HG02759 (cell line): ENCODE results near the gene PIGR.

Source experiments
- ATAC-seq: cut with Tn5 transposase; IDR thresholded peaks from one replicate; pipeline ENCODE4 v1.9.1; 2021; ENCODE audit warnings: mild to moderate bottlenecking, moderate library complexity; ENCODE audit not compliant: unreplicated experiment

The PIGR gene, protein sequence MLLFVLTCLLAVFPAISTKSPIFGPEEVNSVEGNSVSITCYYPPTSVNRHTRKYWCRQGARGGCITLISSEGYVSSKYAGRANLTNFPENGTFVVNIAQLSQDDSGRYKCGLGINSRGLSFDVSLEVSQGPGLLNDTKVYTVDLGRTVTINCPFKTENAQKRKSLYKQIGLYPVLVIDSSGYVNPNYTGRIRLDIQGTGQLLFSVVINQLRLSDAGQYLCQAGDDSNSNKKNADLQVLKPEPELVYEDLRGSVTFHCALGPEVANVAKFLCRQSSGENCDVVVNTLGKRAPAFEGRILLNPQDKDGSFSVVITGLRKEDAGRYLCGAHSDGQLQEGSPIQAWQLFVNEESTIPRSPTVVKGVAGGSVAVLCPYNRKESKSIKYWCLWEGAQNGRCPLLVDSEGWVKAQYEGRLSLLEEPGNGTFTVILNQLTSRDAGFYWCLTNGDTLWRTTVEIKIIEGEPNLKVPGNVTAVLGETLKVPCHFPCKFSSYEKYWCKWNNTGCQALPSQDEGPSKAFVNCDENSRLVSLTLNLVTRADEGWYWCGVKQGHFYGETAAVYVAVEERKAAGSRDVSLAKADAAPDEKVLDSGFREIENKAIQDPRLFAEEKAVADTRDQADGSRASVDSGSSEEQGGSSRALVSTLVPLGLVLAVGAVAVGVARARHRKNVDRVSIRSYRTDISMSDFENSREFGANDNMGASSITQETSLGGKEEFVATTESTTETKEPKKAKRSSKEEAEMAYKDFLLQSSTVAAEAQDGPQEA

DNA sequence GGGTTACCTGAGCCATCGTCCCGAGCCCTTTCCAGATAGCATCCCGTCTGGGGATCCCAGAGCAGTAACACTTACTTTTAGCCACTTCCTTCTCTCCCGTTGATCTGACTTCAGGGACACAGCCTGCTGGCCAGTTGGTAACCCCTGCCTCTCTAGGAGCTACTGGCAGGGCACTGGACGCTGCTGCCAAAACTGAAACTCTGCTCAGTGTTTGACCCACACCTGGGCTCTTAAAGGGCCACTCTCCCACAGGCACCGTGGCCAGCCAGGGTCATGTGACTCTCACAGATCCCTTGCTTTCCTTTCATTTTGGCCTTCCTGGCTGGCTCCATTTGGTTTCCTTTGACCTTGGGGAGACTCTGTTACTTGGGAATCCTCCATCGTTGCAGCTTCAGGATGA, at the start of gene PIGR:
Gene PIGR (minus strand): TSS at position 206 of the 400 bp plus-strand sequence. CDS start 5,935 bp downstream, outside the sequence.
- ATAC-seq = no peak

DNA sequence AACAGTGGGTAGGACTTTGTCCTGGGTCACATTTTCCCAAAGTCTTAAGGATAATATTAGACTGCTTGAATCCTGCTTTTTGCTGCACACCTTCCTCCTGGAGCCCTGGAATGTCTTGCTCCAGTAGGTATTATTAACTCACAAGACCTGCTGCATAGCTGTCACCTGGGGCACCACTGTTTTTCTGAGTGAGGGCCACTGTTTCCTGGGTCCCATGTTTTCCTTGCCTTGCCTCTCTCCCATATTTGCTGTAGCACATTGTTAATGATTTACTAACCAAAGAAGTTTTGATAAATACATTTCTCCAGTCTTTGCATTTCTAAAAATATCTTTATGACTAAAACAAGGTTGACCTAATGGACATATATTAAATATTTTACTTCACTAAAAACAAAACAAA, 46.5 kb upstream of the PIGR start:
- no peak for ATAC-seq

DNA sequence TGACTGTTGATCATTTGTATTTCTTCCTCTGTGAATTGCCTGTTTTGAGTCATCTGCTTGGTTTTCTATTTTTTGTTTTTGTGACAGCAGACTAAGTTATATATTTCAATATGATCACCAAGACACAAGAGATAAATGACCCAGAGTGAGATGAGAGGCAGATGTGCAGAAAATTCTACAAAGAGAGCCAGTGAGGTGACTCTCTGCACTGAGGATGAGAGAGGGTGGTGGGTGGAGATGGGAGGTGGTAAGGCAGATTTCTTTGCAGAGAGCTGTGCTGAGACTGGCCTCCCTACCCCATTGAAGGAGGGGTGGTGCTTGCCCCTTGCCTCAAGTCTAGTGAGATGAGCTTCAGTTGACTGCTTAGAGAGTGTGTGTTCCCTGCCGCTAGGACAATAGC, 41.6 kb upstream of the PIGR start:
- no peak for ATAC-seq

DNA sequence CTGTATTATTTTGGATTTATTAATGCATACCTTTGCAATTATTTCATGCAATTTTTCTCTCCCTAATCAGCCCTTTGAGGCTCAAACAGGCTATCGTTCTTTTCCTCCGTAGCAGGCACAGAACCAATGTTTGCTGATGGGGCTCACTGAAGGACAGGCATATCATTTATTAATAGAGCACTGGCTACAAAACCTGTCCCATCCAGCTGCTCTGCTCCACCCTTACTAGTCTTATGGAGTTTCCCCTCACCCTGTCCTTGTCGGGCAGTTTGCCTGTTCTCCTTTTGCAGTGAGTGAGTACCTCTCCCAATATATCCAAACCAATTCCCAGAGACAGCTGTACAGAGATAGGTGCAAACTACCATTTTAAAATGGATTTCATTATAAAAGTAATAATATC, 40.6 kb upstream of the PIGR start:
- ATAC-seq = no peak

DNA sequence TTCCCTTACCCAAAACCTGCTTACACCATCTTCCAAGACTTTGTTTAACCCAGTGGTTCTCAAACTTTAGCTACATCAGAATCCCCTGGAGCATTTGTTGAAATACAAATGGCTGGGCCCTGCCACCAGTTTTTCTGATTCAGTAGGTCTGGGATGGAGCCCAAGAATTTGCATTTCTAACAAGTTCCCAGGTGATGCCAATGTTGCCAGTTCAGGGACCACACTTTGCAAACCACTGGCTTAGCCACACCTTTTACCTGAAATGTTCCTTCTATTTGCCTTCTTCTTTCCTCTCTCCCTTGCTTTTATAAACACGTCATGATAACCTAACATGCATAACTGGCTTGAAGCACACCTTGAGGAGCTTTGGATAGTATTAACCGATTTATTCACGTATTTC, 40.1 kb upstream of the PIGR start:
- no peak for ATAC-seq

DNA sequence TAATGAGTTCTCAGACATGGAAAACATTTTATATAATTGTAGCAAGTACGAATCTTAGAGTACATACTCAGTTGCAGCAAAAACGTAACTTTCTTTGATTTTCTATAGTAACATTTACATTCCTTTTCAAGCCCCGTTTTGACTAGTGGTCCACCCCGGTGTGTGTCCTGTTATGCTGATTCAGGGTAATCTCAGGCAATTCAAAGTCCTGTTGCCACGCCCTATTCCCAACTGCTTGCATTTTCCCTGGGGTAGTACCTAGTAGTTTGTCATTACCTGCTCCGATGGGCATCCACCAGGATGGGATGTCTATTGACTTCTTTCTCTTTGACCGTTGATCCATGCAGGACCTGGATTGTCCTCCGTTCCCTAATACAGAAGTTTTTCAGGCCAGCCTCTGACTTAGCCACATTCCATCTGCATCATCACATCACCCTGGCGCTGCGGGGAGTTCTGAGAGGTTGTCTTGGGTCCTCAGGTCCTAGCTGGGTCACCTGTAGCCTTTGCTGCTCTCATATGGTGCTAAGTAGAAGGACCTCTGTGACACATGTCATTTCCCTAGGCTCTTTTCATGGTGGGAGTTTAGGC, 39.0 kb upstream of the PIGR start:
- no peak for ATAC-seq

DNA sequence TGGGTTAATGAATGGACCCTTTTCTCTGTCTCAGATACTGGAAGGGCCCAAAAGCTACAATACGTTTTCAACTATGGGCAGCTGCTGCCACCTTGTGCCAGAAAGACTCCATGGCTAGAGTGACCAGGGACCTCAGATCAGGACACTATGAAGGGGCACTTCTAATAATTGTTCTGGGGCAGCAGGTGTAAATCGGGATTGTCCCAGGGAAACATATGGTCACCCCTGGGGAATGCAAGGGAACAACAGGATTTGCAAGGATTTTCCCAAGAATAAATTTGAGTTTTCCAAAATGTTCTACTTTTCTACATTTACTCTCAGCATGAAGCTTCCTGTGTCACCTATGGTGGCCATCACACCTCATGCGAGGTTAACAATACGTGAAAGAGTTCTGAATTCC, 36.0 kb upstream of the PIGR start:
- peak; percentile 68 for ATAC-seq

DNA sequence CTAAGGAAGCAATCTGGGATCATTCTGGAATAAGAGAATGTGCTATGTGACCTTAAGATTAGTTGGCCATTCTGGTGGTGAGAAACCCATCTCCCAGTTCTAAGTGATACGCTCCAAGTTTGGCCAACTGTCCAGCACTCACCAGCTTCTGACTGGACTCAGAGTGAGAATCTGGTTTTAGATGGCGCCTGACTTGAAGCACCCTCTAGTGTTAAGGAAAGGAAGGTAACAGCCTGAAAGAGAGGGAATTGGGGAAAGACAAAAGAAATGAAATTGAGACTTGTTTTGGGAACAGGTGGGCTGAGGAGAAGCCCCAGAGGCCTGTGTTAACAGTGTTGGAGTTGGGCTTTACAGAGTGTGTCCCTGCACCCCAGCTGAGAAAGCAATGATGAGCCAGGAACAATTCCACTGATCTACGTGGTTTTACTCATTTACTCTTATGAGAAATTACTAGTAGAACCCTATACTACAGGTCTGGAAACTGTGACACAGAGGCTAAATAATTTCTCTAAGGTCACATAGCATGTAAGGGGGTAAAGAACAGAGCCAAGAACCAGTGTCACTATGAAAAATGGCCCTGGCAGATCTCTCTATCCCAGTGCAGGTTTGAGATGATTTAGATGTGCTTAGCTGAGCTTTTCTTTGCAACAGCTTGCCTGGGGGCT, 33.2 kb upstream of the PIGR start:
- ATAC-seq = no peak

DNA sequence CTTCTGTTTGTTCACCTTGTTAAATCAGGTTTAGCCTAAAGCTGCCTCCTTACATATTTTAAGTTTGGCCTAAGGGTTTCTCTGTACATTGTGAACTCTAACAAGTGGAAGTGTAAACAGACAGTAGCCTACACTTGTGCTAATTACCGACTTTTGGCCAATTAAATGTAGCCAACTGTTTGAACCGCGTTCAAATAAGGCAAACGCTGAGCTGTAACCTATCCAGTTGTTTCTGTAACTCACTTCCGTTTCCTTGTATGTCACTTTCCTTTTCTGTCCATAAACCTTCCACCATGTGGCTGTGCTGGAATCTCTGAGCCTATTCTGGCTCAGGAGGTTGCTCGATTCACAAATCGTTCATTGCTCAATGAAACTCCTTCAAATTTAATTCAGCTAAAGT, 32.0 kb upstream of the PIGR start:
- no peak for ATAC-seq

DNA sequence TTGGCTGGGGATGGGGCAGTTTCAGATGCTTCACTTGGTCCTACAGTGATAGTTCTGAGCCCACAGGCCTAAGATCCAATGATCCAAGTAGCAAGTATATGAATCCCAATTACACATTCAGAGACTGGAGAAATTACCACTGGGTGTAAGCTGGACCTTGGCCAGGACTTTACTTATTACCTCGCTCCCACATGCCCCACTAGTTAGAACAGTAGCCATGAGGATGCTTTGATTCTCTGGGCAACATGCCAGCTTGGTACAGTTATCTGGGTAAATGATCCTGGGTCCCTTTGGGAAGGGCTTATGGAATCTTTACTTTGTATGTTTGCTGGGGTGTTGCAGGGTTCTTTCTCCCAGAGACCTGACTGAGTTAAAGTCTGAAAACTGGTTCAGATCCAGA, 29.0 kb upstream of the PIGR start:
- ATAC-seq = no peak

DNA sequence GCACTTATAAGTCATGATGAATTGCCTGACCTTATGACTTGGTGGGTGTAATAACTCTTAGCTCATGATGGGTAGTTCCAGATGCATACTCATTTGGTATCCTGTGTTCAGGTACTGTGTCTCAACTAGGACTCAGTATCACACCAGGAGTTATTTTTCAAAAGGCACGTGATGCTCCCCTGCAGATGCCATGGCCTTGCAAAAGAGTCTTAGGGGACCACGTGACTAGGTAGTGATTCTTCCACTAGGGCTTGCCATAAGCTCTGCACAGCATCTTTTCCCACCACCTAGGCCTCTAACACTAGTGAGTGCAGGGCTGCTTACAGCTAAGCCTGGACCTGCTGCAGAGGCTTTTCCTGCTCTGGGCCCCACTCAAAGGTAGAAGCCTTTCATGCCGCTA, 27.9 kb upstream of the PIGR start:
- no peak for ATAC-seq

DNA sequence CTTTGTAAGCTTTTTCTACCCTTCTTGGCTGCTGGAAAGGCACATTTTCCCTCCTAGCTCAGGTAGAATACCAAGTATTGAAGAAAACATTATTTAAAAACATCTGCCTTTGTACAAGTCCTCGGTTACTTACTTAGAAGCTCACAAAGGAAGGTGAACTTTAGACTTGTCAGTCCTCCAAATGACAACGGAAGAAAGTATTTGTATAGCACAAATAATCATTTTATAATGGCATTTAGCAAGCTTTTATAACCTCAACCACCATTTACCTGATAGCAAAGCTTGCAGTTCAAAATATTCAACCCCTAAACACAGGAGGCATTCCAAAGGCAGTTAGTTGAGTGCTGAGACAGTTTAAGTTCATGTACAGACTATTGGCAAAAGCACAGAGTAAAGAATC, 26.5 kb upstream of the PIGR start:
- ATAC-seq = no peak

DNA sequence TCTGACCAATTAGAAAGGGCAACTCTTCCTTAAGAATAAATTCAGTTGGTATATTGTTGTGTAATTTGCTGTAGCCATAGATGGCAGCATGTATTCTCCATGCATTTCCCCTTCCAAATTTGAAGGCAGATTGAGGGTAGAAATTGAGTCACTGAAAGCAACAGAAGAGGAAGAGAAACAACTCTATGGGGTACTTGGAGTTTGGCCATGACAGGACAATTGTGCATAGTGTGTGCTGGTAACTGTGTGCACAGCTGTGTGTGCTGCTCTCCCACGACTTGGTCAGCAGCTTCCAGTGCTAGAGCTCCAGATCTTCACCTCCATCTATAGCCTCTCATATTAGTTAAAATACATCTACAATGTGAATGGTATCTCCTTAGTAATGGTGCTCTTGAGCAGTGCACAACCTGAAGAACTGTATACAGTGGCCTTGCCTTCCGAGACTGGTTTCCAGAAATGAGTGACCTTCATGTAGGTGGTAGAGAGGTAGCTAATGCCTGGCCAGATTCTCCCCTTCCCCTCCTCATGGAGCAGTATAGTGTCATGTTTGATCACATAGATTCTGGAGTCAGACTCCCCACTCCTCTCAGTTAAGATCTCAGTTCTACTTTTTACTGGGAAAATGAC, 24.9 kb upstream of the PIGR start:
- ATAC-seq = peak; percentile 57

DNA sequence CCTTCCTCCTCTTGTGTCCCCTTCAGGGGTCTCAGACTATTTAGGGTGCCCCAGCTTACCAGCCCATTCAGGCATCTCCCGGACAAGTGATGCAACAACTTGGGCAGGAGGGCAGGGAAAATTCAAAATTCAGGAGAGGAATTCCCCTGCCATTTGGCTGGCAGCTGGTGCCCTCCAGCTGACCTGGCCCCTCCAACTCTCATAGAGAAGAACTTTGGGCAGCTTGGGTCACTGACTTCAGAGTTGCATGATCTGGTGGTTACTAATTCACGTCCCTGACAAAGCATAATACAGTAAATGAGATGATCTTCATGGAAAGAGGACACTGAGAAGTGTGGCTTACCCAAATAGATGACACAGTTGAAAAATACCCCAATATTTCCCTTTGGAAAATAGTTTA, 24.2 kb upstream of the PIGR start, which contains the start of gene FCAMR:
Gene FCAMR (minus strand): TSS at position 15 of the 400 bp plus-strand sequence. CDS start 335 bp downstream, outside the sequence.
- ATAC-seq = no peak

DNA sequence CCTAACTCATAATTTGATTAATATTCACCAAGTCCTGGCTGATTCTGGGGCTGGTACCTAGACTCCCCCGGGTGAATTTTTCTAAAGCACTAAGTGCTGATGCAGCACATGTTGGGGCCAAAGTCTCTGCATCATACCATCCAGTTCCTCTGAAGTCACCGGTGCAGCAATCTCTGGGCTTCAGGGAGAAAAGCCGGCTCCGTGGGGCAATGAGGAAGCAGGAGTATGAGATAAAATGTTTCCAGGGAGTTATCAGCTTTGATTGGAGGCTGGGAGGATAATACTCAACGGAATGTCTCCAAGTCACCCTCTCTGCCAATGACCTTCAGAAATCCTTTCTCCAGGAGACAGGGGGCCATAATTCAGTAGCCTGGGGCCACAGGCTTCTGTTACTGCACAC, 22.8 kb upstream of the PIGR start:
- no peak for ATAC-seq

DNA sequence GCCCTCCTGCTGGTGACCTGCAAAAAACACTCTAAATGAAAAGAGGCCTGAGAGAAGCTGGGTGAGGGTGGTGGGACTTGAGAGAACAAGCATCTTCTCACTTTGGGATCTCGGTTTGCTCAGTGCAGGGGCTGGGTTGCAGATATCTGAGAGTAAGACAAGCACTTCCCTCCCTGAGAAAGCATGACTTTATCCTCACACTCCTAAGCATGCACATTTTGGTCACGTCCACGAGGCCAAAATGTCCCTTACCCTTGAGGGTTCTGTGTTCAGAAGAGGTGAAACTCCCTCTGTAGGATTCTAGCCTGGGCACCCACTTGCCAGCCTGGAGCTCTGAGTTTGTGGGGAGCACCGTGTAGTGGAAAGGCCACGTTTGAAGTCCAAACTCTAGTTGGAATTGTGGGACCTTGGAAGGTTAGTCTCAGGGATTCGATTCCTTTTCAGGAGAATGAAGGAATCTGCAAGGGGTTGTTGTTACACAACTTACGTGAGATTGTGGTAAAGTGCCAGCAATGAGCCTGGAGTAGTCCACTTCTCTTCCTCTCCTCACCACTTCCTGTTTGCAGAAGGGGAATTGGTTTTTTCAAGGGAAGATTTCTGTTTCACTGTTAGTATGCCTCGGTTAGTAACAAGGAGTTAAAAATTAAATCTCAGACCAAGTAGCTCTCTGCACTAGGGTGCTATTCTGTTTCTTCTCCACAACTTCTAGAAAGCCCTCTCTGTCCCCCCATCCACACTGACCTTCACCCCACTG, 21.0 kb upstream of the PIGR start:
- peak; percentile 63 for ATAC-seq

DNA sequence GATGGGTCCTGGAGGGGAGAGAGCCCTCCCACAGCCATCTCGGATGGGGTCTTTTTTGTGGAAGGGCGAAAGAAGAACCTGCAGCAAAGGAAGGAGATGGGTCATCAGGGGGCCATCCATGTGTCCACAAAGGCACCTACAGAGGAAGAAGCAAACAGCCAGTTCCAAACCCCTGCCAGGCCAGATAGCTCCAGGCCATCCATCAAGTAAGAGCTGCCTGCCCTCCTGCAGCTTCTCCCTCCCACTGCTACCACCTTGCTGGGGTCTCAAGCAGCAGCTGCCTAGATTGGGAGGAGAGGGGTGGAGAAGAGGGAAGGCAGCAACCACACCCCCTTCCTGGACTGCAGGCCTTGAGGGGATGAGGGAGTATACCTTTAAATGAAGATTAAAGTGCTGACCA, 19.5 kb upstream of the PIGR start:
- no peak for ATAC-seq

DNA sequence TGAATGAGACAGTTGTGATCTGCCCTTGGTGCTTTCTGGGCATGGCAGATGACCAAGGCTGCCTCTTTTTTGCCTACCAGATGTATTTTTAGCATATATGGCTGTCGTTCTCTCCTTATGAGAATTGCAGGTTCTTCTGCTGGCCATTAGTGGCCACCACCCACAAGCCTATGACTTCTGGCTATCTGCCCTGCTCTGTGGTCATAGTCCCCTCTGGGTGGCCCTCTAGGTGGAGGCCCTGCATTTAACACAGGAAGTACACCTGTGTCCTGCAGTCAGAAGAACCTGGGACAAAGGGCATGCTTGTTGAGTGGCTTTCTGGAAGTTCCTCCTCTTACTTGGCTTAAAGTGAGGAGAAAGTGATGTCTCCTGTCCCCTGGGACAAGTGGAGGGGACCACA, 17.5 kb upstream of the PIGR start:
- no peak for ATAC-seq

DNA sequence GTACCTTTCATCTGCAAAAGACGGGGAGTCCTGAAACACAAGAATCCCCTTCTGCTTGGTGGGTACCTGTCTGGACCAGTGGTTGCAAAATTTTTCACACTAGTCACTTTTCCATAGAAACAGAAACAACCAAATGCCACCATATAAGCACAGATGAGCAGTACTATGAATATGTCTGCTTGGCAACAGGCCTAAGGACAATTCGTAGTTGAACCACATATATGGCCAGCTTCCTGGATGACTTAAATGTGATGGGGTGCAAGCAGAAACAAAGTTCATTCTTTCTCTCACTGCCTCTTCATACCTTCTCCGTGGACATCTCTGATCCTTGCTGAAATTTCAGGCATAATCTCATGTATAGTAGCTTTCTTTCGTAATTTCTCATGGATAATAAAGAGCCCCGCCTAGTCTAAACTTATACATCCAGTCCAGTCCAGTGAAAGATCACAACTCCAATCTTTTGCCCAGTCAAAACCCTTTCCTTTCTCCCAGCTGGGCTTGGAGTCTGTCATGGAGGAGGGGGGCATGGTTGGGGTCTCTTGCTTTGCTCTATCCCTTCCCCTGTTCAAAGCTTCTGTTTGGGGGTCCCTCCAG, 16.9 kb upstream of the PIGR start:
- no peak for ATAC-seq

DNA sequence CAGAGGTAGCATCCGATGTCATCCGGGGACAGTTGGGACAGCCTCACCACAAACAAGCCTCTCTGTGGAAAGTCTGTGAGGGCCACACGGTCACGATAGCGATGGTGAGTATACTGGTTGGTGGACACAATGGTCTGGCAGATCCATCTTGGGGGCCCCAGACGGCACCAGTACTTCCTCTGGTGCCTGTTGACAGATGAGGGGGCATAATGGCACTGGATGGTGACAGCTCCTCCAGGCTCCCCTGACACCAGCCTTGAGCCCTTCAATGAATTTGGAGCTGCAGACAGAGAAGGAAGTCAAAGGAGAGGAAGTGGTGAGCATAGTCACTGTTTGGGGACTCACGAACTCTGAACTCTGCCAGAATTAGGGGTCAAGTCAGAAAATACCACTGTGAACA, 16.0 kb upstream of the PIGR start:
- ATAC-seq = no peak
